ENCODE data around the gene DDX41. TPM values are rescaled to one million over a fixed set of nuclear protein-coding genes. Genes with fewer than 3 reads are reported as not detected.

DDX41 gene
- total and polyA plus RNA-seq, 2 of the 13 experiments (the other 11 are each of a cell fraction or from before 2014, with no cell fraction given), result 62.8 to 105 TPM

GRCh38 chr5:177497292-177498012 lies 19.3 kb downstream of the DDX41 start, which contains the start of gene PDLIM7:
TSS of gene PDLIM7 (minus strand) at chr5:177497604. CDS start at chr5:177496512, 1,092 bp downstream.
- no CpG with 5 or more reads among the region's 73 CpGs for WGBS (ENCODE audit: low lambda C conversion rate)
- DNase-seq (ENCODE audit: low spot score), result peak; percentile 94
- in situ Hi-C loops (cut with HindIII; ENCODE audit: extremely low pct_ligation_motif_present, low pct_unique_long_range_greater_than_20kb), result no loop called here
- H2AFZ ChIP-seq (ENCODE audit: low read length), result no peak within 1 kb of the TSS
- peak; percentile 77 for ATAC-seq
- H3K27ac ChIP-seq (ENCODE audit: extremely low read length, insufficient read depth, low read length), result peak within 1 kb of the TSS; percentile 75
- peak within 1 kb of the TSS; percentile 99 for H3K4me2 ChIP-seq (ENCODE audit: low read depth, low read length)
- CTCF ChIA-PET (ENCODE audit: low intra/inter-chr PET ratio, low total read pairs), result interaction anchor here (1.0 kb wide), 1 partner anchor 42 kb away, joined by 3 read pairs; no protein-coding TSS in a partner anchor
- peak within 1 kb of the TSS; percentile 83 for H3K9ac ChIP-seq (ENCODE audit: insufficient read depth, low read depth, low read length)
- H3K9me3 ChIP-seq (ENCODE audit: low read length), result no peaks in the 10 kb centered on the region
- H3K36me3 ChIP-seq (replicated peaks in 1 of 2; ENCODE audit: control insufficient read depth in 1 of 2, insufficient read depth in 2 of 2, low read length in 2 of 2), result no peaks in the 10 kb centered on the region
- BruUV-seq (replicated peaks), result no TSS peak
- no peaks in the 10 kb centered on the region for H3K79me2 ChIP-seq (ENCODE audit: insufficient read depth, low read length)
- peak within 1 kb of the TSS; percentile 65 to 85 (median 68) for H3K4me3 ChIP-seq (replicated peaks in 1 of 3; ENCODE audit: insufficient read depth in 1 of 3, low read depth in 2 of 3, low read length in 3 of 3)
- peak; percentile 84 for FAIRE-seq
- POLR2A ChIA-PET, result interaction anchor here (0.6 to 3.6 kb wide), 22 partner anchors 16 to 410 kb away, joined by 3 to 42 read pairs (median 4); partner anchors contain the start of genes DDX41, FGFR4 and TMED9
- peaks cover 57% of the 10 kb centered on the region for H3K4me1 ChIP-seq (ENCODE audit: insufficient read depth, low read length)
- intact Hi-C loops (cut with micrococcal nuclease; ENCODE audit: unreplicated experiment), result loop anchor here (2.0 to 5.0 kb wide), 2 partner anchors 41 to 185 kb away; partner anchors contain the start of gene MXD3
- H4K20me1 ChIP-seq (ENCODE audit: insufficient read depth, low read length), result peaks cover 15% of the 10 kb centered on the region; the same call in 1 of the 2 replicates
- H3K27me3 ChIP-seq (ENCODE audit: control insufficient read depth in 1 of 2, insufficient read depth in 2 of 2, low read length in 2 of 2), result peaks cover 0 to 29% of the 10 kb centered on the region in 2 experiments; a peak in 3 of 5 replicates
- TF ChIP-seq ZFP36L2 (CRISPR knock-in tag; IDR thresholded peaks at IDR 0.05) (no peak), KLF13 (CRISPR knock-in tag; IDR thresholded peaks at IDR 0.05) (no peak), IKZF5 (CRISPR knock-in tag; IDR thresholded peaks at IDR 0.05) (peak; percentile 68), ZNF34 (CRISPR knock-in tag; IDR thresholded peaks at IDR 0.05; ENCODE audit: borderline replicate concordance) (no peak), SNAPC5 (CRISPR knock-in tag; IDR thresholded peaks at IDR 0.05; ENCODE audit: borderline replicate concordance) (no peak), ZFY (CRISPR knock-in tag; IDR thresholded peaks at IDR 0.05) (peak; percentile 85), ZMYM2 (CRISPR knock-in tag; IDR thresholded peaks at IDR 0.05) (peak; percentile 96), BRF2 (CRISPR knock-in tag; IDR thresholded peaks at IDR 0.05) (no peak), ZNF747 (CRISPR knock-in tag; IDR thresholded peaks at IDR 0.05; ENCODE audit: borderline replicate concordance) (no peak; the same call in 1 of the 2 replicates), HCFC1 (IDR thresholded peaks at IDR 0.05; ENCODE audit: low read depth, low read length) (no peak), ZNF724P (CRISPR knock-in tag; IDR thresholded peaks at IDR 0.05; ENCODE audit: borderline replicate concordance) (0 out of 2 replicates have a peak, but pooled peaks have one; percentile 31), ZFP82 (CRISPR knock-in tag; IDR thresholded peaks at IDR 0.05; ENCODE audit: borderline replicate concordance) (0 out of 2 replicates have a peak, but pooled peaks have one; percentile 68), TOE1 (CRISPR knock-in tag; IDR thresholded peaks at IDR 0.05) (no peak), ZNF484 (CRISPR knock-in tag; IDR thresholded peaks at IDR 0.05; ENCODE audit: borderline replicate concordance, low read depth) (0 out of 2 replicates have a peak, but pooled peaks have one; percentile 34), JARID2 (CRISPR knock-in tag; IDR thresholded peaks at IDR 0.05; ENCODE audit: insufficient replicate concordance) (peak; percentile 16), NFYB (CRISPR knock-in tag; IDR thresholded peaks at IDR 0.05) (peak; percentile 68), CBX2 (IDR thresholded peaks at IDR 0.05; ENCODE audit: low read depth, low read length) (no peak), CBX2 (CRISPR knock-in tag; IDR thresholded peaks at IDR 0.05; ENCODE audit: low read depth) (no peak)
- TF ChIP-seq, protein P1, sequence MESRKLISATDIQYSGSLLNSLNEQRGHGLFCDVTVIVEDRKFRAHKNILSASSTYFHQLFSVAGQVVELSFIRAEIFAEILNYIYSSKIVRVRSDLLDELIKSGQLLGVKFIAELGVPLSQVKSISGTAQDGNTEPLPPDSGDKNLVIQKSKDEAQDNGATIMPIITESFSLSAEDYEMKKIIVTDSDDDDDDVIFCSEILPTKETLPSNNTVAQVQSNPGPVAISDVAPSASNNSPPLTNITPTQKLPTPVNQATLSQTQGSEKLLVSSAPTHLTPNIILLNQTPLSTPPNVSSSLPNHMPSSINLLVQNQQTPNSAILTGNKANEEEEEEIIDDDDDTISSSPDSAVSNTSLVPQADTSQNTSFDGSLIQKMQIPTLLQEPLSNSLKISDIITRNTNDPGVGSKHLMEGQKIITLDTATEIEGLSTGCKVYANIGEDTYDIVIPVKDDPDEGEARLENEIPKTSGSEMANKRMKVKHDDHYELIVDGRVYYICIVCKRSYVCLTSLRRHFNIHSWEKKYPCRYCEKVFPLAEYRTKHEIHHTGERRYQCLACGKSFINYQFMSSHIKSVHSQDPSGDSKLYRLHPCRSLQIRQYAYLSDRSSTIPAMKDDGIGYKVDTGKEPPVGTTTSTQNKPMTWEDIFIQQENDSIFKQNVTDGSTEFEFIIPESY (CRISPR knock-in tag; IDR thresholded peaks at IDR 0.05), result no peak

Data from HepG2 (cell line).